HG02840 (cell line): Measurements from ENCODE around the gene DNAJC15.

ENCODE experiments used
- ATAC-seq: cut with Tn5 transposase; IDR thresholded peaks from one replicate; pipeline ENCODE4 v1.9.1; 2021; ENCODE audit warnings: mild to moderate bottlenecking, moderate library complexity, moderate number of reproducible peaks; ENCODE audit not compliant: unreplicated experiment, low FRiP score

DNAJC15 gene

DNA sequence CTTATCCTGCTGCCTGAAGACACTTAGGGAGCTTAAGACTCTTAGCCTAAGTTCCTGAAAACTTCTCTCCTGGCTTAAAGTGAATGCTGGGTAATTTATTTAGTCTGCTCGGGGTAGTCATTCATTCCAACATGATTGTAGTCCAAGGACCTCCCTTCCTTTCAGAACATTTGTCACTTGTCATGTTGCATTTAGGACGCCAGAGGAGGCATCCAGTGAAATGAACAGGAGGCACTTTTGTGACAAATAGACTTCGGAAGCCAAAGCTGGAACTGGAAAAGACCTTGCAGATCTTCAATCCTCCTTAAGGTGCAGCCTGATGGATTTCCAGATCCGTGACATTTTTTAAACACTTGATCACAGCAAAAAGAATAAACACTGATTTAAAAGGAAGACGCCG is 95.1 kb downstream of the DNAJC15 start:
- no peak for ATAC-seq

DNA sequence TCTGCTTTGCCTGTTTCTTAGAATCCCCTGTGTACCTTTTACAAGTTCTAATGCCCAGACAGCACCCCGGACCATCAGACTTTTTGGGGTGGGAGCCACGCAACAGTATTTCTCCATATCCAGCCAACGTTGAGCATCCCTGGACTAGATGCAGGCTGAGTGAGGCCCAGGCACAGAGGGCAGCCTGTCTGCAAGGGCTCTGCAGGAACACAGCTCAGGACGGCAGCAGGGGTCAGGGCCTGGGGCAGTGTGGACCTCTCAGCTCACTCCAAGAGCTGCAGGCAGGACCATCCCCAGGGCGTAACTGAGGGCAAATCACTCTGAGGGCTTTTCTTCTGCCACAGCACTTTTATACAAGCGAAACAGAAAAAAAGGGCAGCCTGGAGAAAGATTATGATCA is 95.8 kb downstream of the DNAJC15 start:
- no peak for ATAC-seq

DNA sequence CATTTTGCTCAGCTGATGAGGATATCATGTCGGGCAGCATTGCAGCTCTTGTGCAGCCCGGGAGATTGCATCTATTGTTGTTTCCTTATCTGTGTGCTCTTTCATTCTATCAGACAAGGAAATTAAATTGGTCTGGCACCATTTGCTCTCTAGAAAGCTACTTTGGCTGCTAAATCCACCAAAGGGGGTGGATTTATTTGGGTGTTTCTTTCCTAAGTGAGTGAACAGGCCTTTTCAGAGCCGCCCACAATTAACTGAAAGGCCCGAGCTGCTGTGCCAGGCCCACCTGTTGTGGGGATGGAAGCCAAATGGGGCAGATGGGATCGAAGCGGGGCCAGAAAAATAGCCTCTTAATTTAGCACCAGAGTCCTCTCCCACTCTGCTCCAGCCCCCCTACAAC is 99.4 kb downstream of the DNAJC15 start:
- ATAC-seq, result no peak

DNA sequence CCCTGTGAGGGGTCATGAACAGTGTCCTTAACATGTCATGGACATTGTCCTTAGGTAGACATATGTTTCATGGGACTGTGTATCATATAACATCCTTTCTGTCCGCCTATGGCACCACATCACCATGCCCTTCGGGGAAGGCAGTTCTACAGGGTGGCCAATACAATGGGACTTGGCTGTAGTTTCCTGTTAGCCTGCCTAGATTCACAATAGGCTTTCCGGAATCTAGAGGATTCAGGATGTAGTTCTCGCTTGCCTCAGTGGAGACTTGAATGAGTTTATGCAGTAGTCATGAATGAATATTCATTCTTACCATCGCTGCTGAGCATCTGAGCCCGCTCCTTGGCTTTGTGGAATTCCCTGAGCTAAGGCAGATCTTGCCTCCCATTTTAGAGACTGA is 100.5 kb downstream of the DNAJC15 start:
- ATAC-seq, result no peak

DNA sequence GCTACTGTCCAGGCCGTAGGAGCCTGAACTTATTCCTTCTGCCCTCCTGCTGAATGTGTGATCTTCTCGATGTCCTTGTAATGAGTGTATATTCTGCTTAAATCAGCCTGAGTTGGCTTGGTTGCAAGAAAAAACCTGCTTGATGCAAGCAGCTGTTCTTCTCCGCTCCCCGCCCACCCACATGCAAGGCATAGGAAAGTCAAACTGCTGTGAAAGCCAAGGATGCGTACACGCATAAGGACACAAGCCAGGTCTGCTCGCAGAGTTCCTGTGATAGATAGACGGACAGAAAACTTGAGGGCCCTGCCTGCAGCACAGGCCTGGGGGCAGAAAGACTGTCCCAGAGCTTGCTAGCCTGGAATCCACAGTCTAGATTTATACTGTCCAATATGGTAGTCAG is 101.1 kb downstream of the DNAJC15 start:
- ATAC-seq, result no peak

DNA sequence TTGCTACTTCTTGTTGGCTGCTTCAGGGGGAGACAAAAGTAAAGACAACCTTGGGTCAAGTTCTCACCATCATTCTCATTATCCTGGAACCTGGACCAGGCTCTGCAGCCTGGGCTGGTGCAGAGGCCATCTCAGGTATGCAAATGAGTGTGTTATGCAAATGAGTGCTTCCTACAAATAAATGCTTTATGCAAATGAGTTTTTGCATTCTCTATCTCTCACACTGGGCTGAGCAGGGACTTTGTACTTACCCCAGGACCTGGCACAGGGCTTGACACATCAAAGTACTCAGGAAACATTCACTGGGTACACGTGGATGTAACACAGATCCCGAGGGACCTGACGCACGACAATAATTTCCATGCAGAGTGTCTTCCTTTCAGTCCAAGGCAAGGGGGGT is 103.0 kb downstream of the DNAJC15 start:
- ATAC-seq, result no peak

DNA sequence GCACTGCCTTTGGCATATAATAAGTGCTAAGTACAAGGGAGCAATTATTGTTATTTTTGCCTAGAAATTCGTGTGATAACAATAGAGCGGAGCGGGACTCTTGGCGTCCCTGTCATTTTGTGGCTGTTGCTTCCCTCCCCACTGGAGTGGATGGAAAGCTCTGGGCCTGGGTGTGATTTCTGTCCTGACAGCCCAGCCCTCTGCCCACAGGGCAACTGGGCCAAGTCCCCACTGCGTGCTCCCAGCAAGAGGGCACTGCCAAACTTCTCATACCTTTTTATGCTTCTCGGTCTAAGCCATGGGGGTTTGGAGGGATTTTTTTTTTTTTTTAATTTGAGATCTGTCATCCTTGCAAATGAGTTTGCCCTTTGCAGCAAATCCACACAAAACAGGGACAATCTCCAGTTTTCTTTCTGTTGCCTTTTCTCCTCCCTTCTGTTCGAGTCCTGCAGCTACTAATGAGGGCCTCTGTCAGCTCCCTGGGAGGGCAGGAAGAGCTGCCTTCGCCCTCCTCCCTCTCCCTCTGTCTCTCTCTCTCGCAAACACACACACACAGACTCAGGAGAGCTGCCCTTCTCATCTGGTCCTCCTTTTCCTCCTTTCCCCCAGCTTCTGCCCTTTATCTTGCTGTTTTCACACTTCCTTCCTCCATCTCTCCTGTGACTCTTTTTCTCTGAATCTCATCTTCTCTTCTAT is 103.9 kb downstream of the DNAJC15 start:
- no peak for ATAC-seq

DNA sequence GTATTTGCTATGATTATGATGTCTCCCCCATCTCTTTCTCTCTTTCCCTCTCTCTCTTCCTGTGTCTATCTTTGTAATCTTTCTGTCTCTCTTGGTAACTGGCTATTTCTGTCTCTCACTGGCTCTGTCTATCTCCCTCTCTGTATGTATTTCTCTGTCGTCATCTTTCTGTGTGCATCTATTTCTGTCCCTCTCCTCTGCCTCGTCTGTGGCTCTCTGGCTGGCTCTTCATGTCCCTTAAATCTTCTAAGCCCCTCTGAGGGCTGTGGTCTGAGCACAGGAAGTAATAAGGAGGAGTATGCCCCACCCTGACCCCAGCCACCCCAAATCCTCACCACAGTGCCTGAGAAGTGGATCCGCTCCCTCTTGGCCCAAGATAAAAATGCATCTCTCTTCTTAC is 104.4 kb downstream of the DNAJC15 start:
- no peak for ATAC-seq

DNA sequence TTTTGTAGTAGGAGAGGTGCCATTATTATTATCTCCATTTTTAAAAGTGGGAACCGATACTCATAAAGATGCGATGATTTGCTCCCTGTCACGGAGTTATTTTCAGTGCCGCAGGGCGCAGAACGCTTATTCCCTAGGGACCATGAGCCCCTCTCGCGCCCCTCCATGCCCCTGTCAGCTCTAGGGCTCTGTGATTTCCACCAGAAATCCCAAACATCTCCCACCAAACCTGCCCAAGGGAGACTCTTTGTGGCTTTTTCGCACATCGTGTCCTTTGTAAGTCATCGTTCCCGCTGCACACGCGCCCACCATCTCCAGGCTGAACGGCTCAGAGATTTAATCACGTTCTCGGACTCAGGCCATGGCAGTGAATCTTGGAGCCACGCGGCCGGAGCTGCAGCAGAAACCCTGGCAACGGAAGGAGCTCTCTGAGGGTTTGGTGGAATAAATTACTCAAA is 105.1 kb downstream of the DNAJC15 start:
- no peak for ATAC-seq

DNA sequence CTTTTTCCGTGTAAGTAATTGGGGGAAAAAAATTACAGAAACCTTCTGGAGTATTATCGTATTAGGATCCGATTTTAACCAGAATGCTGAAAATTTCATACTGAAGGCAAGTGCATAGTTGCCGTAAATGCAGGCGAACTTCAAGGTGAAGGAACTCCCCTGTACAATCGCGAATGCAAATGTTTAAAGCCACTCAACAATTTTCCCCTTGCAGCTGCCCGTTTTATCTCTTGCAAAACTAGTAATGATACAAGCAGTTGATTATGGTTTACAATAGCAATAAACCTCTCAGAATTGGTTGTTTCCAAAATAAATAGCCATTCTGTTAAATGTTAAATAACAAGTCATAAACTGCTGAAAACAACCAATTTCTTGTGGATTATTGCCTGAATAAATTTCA is 105.7 kb downstream of the DNAJC15 start:
- ATAC-seq, result no peak

DNA sequence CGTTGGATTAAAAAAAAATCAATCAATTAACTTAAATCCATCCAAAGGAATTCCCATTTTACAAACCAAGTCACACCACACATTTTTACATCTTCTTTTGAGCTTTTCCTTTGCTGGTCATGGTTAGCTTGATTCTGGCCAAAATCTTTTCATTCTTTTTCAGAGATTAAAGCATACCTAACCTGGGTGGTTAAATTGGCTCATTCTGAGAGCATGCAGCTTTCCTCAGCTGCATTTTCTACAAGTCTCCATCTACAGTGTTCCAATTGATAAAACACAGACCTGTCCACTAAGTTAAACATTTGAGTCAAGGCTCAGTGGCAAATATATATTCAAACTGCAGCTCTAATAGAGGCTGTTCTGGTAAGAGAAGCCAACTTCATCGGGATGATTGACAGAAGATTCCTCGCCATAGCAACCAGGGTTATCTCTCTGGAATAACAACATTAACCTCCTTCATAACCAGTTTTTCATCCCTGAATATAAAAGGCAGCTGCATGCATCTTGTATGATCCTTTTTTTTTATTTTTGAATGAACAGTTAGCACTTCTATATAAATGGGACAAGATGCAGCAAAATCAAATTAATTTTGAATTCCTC is 106.2 kb downstream of the DNAJC15 start:
- no peak for ATAC-seq

DNA sequence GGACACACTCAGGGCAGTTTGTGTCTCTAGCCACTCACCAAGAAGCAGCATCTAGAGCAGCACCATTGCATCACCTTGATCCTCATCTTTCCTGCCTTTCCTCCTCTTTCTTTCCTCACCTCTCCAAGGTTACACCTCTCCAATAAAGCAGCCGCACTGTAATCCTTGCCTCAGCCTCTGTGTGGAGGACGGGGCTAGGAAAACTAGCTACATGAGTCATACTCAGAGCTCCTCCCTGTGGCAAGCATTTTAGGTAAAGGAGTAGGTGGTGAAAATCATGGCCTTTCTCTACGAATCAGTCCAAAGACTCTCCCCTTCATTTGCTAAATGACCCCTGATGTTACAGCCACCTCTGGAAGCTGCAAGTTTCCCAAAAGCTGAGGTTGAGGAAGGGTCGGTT is 108.9 kb downstream of the DNAJC15 start:
- ATAC-seq, result no peak

DNA sequence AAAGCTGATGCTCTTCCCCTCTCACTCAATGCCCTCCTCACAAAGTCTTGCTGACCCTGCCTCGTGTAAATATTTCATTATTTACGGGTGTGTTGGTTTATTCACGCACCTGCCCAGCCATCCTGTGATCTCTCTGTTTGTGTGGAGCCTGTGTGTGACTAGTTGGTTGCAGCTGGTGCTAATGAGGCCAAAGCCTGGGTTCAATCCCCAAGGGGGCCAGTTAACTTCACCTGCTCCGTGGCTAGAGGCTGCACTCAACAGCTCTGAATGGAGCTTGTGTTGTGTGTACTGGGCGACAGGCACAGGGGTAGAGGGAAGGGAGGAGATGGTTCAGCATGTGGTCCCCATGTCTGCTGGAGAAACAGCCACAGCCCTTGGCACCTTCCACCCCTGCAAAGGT is 109.5 kb downstream of the DNAJC15 start:
- ATAC-seq, result no peak

DNA sequence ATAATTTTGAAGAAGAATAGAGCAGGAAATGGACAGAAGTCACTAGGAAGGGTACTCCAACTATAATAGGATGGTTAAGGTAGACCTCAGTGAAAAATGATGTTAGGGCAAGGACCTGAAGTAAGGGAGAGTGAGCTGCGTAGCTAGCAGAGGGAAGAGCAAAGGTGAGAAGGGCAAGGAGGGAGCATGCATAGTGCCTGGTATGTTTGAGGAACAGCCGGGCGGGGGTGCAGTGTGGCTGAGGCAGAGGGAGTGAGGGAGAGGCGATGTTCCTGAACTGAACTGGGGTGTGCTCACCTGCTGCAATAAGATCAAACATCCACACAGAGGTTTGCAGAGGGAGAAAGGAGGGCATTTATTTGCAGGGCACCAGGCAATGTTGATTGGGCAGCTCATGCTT is 110.4 kb downstream of the DNAJC15 start:
- no peak for ATAC-seq

DNA sequence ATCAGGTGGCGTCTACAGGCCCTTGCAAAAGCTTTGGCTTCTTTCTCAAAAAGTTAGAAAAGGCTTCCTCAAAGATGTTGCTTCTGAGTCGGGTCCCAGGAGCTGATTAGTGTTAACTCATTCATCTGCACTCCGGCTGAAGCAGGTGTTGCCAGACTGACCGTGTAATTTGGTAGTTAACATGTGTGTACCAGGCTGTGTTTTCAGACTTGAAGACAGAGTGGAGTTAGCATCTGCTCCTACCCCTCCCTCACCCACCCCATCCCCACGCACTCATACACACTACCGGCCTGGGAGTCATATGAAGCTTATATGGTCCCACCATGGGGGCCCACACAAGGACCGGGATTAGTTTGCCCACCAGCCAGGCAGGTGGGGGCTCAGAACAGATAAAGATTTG is 111.5 kb downstream of the DNAJC15 start:
- no peak for ATAC-seq

DNA sequence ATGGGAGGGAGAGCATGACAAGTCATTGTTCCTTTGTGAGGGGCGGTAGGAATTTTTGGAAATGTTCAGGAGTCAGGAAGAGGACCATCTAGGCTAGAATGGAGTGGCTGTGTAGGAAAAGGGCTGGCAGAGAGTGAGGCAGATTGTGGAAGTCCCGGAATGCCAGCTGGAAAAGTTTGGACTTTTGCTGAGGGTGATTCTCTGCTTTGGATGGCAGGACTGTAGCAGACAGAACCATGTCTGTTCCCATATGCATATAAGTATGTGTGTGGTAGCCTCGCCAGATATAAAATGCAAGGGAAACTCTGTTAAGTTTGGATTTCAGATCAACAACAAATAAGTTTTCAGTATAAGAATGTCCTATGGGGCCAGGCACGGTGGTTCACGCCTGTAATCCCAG is 112.1 kb downstream of the DNAJC15 start:
- ATAC-seq, result no peak

DNA sequence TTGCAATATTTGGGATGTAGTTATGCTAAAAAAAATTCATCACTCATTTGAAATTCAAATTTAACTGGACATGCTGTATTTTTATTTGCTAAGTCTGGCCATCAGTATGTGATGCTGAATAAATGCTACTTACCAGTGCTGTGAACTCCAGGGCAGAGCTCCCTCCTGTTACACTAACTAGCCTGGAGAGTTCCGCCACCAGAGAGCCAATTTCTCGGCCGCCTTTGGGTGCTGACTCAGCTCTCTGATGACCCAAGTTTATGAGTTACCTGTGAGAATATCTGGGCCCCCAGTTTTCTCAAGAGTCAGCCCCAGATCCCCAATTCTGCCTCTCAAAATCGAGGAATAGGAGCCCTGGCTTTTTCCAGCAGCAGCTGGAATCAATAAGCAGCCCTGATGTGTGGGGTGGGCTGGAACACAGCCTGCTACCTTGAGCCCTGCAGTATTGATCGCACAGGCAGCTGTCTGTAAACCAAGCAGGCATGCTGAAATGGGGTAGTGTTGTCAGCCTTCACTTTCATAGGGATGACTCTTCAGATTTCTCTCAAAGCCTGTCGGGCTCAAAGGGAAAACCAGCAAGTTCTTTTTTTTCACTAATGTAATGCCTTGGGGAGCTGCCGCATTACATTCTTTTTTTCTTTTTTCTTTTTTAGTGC is 113.7 kb downstream of the DNAJC15 start:
- ATAC-seq, result no peak

DNA sequence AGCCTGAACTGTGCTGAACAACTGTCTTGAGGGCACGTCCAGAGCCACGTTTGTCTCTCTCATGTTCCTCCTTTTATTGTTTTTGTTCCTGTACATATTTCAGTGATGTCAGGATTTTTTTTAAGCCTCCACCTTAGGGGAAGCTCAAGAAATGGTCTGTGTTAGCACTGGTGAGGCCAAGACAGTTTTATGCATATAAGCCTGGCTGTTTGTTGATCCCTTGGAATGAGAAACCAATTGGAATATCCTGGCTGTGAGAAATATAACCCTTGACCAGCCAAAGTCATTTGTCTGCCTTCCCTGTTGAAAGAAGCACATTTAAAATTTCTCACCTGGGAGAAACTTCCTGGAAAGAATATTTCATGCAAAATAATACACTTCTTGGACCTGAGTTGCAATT is 115.8 kb downstream of the DNAJC15 start:
- ATAC-seq, result no peak

DNA sequence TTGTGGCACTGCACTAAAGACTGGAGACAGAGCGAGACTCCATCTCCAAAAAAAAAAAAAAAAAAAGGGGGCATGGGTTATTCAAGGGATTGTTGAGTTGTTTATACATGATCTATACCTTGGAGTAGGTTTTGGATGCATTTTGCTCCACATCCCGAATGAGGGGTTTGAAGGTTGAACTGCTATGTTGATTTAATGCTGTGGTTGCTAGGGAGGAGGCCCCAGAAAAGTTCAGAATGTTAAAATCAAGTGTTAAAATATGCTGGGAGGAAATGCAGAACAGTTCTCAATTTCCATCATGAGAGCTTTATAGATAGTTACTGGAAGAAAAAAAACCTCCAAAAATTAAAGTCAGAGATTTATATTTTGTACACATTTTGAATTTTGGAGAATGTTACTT is 116.5 kb downstream of the DNAJC15 start:
- ATAC-seq, result no peak

DNA sequence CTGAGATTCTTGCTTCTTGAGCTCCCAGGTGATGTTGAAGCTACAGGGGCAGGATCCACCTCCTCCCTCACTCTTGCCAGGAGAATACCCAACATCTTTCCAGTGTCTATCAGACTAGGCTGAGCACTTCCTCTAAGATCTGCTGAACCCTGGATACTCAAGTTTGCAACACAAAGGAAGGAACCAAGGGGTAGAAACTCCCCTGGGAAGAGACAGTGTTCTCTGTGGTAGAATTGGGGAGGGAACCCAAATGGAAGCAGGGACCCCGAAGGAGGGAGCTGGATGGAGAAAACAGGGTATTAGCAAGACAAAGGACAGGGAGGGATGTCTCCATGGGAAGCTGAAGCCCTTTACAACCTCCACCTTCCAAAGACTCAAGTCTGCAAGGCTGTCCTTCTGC is 117.6 kb downstream of the DNAJC15 start:
- ATAC-seq, result no peak

DNA sequence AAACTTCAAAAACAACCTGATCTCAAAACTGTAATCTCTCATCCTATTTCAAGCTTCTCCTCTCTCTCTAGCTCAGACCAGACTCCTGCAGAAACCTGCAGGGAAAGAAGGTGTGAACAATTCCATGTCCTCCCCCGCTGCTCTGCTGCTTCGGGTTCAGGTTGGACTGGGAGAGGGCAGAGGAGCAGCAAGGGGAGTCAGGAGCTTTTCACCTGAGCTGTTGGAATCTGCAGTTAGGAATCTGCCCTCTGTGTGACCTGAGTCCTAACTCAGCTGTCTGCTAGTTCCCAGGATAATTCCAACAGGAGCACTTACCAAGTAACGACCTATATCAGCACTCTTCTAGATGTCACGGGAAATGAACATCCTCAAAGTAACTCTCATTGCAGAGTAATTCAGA is 118.3 kb downstream of the DNAJC15 start:
- ATAC-seq, result no peak

DNA sequence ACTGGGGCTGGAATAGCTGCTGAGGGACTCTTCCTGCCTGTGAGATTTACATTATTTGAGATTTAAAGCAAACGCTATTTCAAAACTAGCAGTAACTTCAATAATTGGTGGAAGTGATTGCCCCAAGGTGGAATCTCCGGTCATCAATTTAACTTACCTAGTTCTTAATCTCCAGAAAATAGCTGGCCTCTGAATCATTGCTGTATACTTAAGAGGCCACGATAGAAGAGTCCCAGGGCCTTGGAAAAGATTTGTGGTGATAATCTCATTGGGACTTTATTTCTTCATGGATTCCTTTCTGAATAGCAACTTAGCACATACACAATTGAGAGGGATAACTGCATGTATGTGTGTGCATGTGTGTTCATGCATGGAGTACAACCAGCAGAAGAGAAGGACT is 120.2 kb downstream of the DNAJC15 start:
- no peak for ATAC-seq
